Neural progenitor cell (in vitro differentiated cells): Measurements from ENCODE around the gene PF4V1. TPM values are rescaled to one million over a fixed set of nuclear protein-coding genes. Genes with fewer than 3 reads are reported as not detected.

Experiments used
- DNase-seq: peaks from one replicate; pipeline ENCODE4 v3.0.0-alpha.2; 2016; ENCODE audit warnings: low spot score
- H2AFZ ChIP-seq: fragments of 200-600 bp; sonication (generic); replicated peaks from 2 replicates; pipeline ENCODE4 v1.6.1; 2016; ENCODE audit warnings: antibody characterized with exemption
- H3F3A ChIP-seq: fragments of 200-600 bp; sonication (generic); 2 replicates; pipeline ENCODE4 v1.6.1; 2016; ENCODE audit warnings: antibody characterized with exemption, low read depth
- H3K27ac ChIP-seq: fragments of 200-600 bp; sonication (generic); 2 replicates; pipeline ENCODE4 v1.5.1; 2016; ENCODE audit warnings: mild to moderate bottlenecking
- H3K27me3 ChIP-seq: fragments of 200-600 bp; sonication (generic); 2 replicates; pipeline ENCODE4 v1.6.1; 2016; ENCODE audit warnings: mild to moderate bottlenecking, moderate library complexity
- H3K36me3 ChIP-seq: fragments of 200-600 bp; sonication (generic); 2 replicates; pipeline ENCODE4 v1.5.1; 2016
- H3K4me1 ChIP-seq: fragments of 200-600 bp; sonication (generic); 2 replicates; pipeline ENCODE4 v1.6.1; 2016; ENCODE audit warnings: mixed run types
- H3K4me2 ChIP-seq: fragments of 200-600 bp; sonication (generic); 2 replicates; pipeline ENCODE4 v1.6.1; 2016
- H3K4me3 ChIP-seq: fragments of 200-600 bp; sonication (generic); 2 replicates; pipeline ENCODE4 v1.5.1; 2016
- H3K79me2 ChIP-seq: fragments of 200-600 bp; sonication (generic); 2 replicates; pipeline ENCODE4 v1.6.1; 2016; ENCODE audit warnings: low read depth
- H3K9ac ChIP-seq: fragments of 200-600 bp; sonication (generic); 2 replicates; pipeline ENCODE4 v1.6.1; 2016
- H3K9me3 ChIP-seq: fragments of 200-600 bp; sonication (generic); 2 replicates; pipeline ENCODE4 v1.5.1; 2016; ENCODE audit warnings: low read depth
- H4K20me1 ChIP-seq: fragments of 200-600 bp; sonication (generic); 2 replicates; pipeline ENCODE4 v1.6.1; 2016; ENCODE audit warnings: low read depth
- H3K27ac Mint-ChIP-seq: 3 replicates; pipeline ENCODE4 v1.8.0; 2021; ENCODE audit warnings: mixed read lengths
- H3K27me3 Mint-ChIP-seq: 2 replicates; pipeline ENCODE4 v1.8.0; 2022; ENCODE audit warnings: low read depth, mild to moderate bottlenecking, inconsistent platforms, moderate library complexity, mixed read lengths; ENCODE audit not compliant: insufficient read depth
- H3K36me3 Mint-ChIP-seq: 3 replicates; pipeline ENCODE4 v1.8.0; 2021; ENCODE audit warnings: mixed read lengths
- H3K4me1 Mint-ChIP-seq: 3 replicates; pipeline ENCODE4 v1.8.0; 2021; ENCODE audit warnings: mixed read lengths
- H3K4me3 Mint-ChIP-seq: 3 replicates; pipeline ENCODE4 v1.8.0; 2021; ENCODE audit warnings: mild to moderate bottlenecking, moderate library complexity, mixed read lengths
- H3K9me3 Mint-ChIP-seq: 3 replicates; pipeline ENCODE4 v1.8.0; 2020; ENCODE audit warnings: mixed read lengths
- CTCF ChIP-seq: fragments of 200-600 bp; sonication (generic); IDR thresholded peaks from 2 replicates; pipeline ENCODE4 v1.5.1; 2017; ENCODE audit warnings: antibody characterized with exemption, mild to moderate bottlenecking
- EZH2 ChIP-seq: fragments of 200-600 bp; sonication (generic); IDR thresholded peaks from 2 replicates; pipeline ENCODE4 v1.6.1; 2017; ENCODE audit warnings: antibody characterized with exemption, mild to moderate bottlenecking, moderate library complexity
- EZH2phosphoT487 ChIP-seq: fragments of 200-600 bp; sonication (generic); IDR thresholded peaks from 2 replicates; pipeline ENCODE4 v1.6.1; 2017; ENCODE audit warnings: antibody characterized with exemption
- total RNA-seq: library from RNA; depleted of rRNA; stranded (reverse); fragments of >200 nt; gene quantifications from 2 replicates; pipeline ENCODE4 v1.2.3, GENCODE V29; 2015; ENCODE audit warnings: low replicate concordance

PF4V1 gene
- total RNA-seq, 1 donor from 2014 or later = not detected

GRCh38 chr4:73836373-73837279 is 16.5 kb upstream of the PF4V1 start, which contains the start of gene CXCL6:
CXCL6 (plus strand) TSS chr4:73836678; CDS start chr4:73836751, 73 bp downstream.
- H3K9ac ChIP-seq = no peak within 1 kb of the TSS

GRCh38 chr4:73839071-73839470 is 14.0 kb upstream of the PF4V1 start:
- no peak overlapping the region for H3K27ac Mint-ChIP-seq
- Histone ChIP-seq H3K9me3 (no peaks in the 10 kb centered on the region), H2AFZ (no peak overlapping the region), H3K4me1 (no peaks in the 10 kb centered on the region), H3K36me3 (no peaks in the 10 kb centered on the region), H3K79me2 (no peaks in the 10 kb centered on the region), H3K9ac (no peak overlapping the region), H3K4me3 (no peak overlapping the region), H4K20me1 (no peaks in the 10 kb centered on the region), H3K4me2 (no peak overlapping the region), H3K27ac (no peak overlapping the region), H3F3A (no peaks in the 10 kb centered on the region), H3K27me3 (peaks cover 34% of the 10 kb centered on the region)
- TF ChIP-seq CTCF (no peak), EZH2phosphoT487 (no peak), EZH2 (peak; percentile 22)
- H3K36me3 Mint-ChIP-seq = no peaks in the 10 kb centered on the region
- peaks cover 2% of the 10 kb centered on the region for H3K9me3 Mint-ChIP-seq
- no peak for DNase-seq
- H3K4me1 Mint-ChIP-seq = peaks cover 7% of the 10 kb centered on the region
- no peaks in the 10 kb centered on the region for H3K27me3 Mint-ChIP-seq
- H3K4me3 Mint-ChIP-seq = no peak overlapping the region

More at GRCh38 chr4:73836373-73837279, 16.5 kb upstream of the PF4V1 start, which contains the start of gene CXCL6:
- Histone ChIP-seq H3K27ac (no peak within 1 kb of the TSS), H2AFZ (peak within 1 kb of the TSS; percentile 98), H3K4me2 (peak within 1 kb of the TSS; percentile 83), H3K27me3 (peaks cover 34% of the 10 kb centered on the region), H3K4me3 (peak within 1 kb of the TSS; percentile 56), H3K79me2 (no peaks in the 10 kb centered on the region), H3F3A (no peaks in the 10 kb centered on the region), H3K9me3 (no peaks in the 10 kb centered on the region), H3K4me1 (no peaks in the 10 kb centered on the region), H4K20me1 (no peaks in the 10 kb centered on the region), H3K36me3 (no peaks in the 10 kb centered on the region)
- Mint-ChIP-seq H3K9me3 (peaks cover 2% of the 10 kb centered on the region), H3K4me3 (peak within 1 kb of the TSS; percentile 82), H3K4me1 (peaks cover 7% of the 10 kb centered on the region), H3K36me3 (no peaks in the 10 kb centered on the region), H3K27me3 (no peaks in the 10 kb centered on the region), H3K27ac (no peak within 1 kb of the TSS)
- TF ChIP-seq EZH2 (peak; percentile 53), EZH2phosphoT487 (no peak)
- peak; percentile 74 for DNase-seq

- Mint-ChIP-seq H3K36me3 (no peaks in the 10 kb centered on the region), H3K27ac (no peak overlapping the region), H3K27me3 (no peaks in the 10 kb centered on the region), H3K9me3 (peaks cover 2% of the 10 kb centered on the region), H3K4me1 (peaks cover 8% of the 10 kb centered on the region), H3K4me3 (no peak overlapping the region)
- Histone ChIP-seq H3K9ac (no peak overlapping the region), H3K9me3 (no peaks in the 10 kb centered on the region), H3K36me3 (no peaks in the 10 kb centered on the region), H3K4me2 (no peak overlapping the region), H3K27ac (no peak overlapping the region), H3K4me3 (no peak overlapping the region), H3F3A (no peaks in the 10 kb centered on the region), H3K27me3 (peaks cover 34% of the 10 kb centered on the region), H4K20me1 (no peaks in the 10 kb centered on the region), H3K4me1 (no peaks in the 10 kb centered on the region), H2AFZ (no peak overlapping the region), H3K79me2 (no peaks in the 10 kb centered on the region)
- TF ChIP-seq CTCF (no peak), EZH2phosphoT487 (no peak), EZH2 (no peak)
- DNase-seq = no peak
These were observed 13.4 kb upstream of the PF4V1 start for GRCh38 chr4:73839715-73840114.
